Body of pancreas (tissue), 4 donors: ENCODE measurements around the gene TP53BP2.

Source experiments
- CTCF ChIP-seq, 7 experiments: fragments of 450-650 bp in 4 of 7; fragments of 200-600 bp in 3 of 7; sonication (generic) in 3 of 7; IDR thresholded peaks; one replicate each; pipeline ENCODE4 v1.5.1; 2016 to 2019; ENCODE audit warnings: antibody characterized with exemption in 7 of 7
- POLR2A ChIP-seq, 3 donors: fragments of 450-650 bp; IDR thresholded peaks; one replicate each; pipeline ENCODE4 v1.6.1; 2016; ENCODE audit warnings: antibody characterized with exemption in 3 of 3, mild to moderate bottlenecking in 2 of 3

- TF ChIP-seq CTCF (IDR thresholded peaks at IDR 0.05) (no peak), POLR2A (IDR thresholded peaks at IDR 0.05) (no peak)
Measured at GRCh38 chr1:223864084-223864483, 18.3 kb upstream of the TP53BP2 start.
